ENCODE measurements around the gene IGFL3.
"Not testable (repeated sequence)": the region's sequence is repeated elsewhere in the genome, so short reads cannot be mapped to it uniquely, and the experiment has no call there.

IGFL3 gene

DNA sequence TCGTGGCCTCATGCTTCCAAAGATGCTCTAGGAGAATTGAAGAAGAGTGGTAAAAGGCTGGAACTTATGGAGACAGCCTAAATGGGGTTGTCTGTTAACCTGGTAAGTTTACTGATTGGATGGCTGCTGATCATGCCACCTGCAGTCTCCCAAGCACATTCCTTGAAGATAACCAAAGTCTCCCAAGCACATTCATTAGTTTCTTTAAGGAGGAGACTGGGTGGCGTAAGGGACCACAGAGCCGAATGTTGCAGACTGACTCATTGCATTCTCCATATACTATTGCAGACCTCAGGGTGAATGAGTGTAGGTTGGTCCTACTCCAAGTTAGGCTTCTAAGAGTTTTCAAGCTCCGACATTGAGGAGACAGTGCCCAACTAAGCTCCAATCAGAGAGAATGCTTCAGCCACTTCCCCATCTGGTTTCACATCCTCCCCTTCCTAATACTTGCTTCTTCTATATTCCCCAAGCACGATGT, at the start of gene IGFL3:
IGFL3 (minus strand) TSS at position 51 of the 478 bp plus-strand sequence; CDS start at position 12, 39 bp downstream.
- Histone ChIP-seq H3K9me2 (replicated peaks; ENCODE audit: insufficient read depth, low read length) (no peaks in the 10 kb centered on the region), H3K4me1 (ENCODE audit: low read length) (no peaks in the 10 kb centered on the region), H3K9me3 (replicated peaks; ENCODE audit: insufficient read depth, low read length) (no peaks in the 10 kb centered on the region), H3K4me3 (ENCODE audit: low read length) (no peak within 1 kb of the TSS), H4K20me1 (ENCODE audit: insufficient read depth, low read length) (no peaks in the 10 kb centered on the region), H3K27ac (ENCODE audit: low read length) (no peak within 1 kb of the TSS), H3K4me2 (ENCODE audit: low read depth, low read length) (no peak within 1 kb of the TSS), H3K27me3 (replicated peaks; ENCODE audit: insufficient read depth, low read length) (peaks cover 72% of the 10 kb centered on the region), H3K79me2 (ENCODE audit: low read length) (no peaks in the 10 kb centered on the region), H3K36me3 (replicated peaks; ENCODE audit: insufficient read depth, low read length) (no peaks in the 10 kb centered on the region), H2AFZ (ENCODE audit: low read length) (no peak within 1 kb of the TSS), H3F3A (ENCODE audit: insufficient read depth, low read length) (no peaks in the 10 kb centered on the region), H3K9ac (ENCODE audit: low read length) (no peak within 1 kb of the TSS)
- no peak for TF ChIP-seq EZH2phosphoT487 (IDR thresholded peaks at IDR 0.05; ENCODE audit: low read length)
- TF ChIP-seq EZH2 (optimal IDR thresholded peaks at IDR 0.05; ENCODE audit: low read depth, low read length), result no peak
- TF ChIP-seq, protein P1, sequence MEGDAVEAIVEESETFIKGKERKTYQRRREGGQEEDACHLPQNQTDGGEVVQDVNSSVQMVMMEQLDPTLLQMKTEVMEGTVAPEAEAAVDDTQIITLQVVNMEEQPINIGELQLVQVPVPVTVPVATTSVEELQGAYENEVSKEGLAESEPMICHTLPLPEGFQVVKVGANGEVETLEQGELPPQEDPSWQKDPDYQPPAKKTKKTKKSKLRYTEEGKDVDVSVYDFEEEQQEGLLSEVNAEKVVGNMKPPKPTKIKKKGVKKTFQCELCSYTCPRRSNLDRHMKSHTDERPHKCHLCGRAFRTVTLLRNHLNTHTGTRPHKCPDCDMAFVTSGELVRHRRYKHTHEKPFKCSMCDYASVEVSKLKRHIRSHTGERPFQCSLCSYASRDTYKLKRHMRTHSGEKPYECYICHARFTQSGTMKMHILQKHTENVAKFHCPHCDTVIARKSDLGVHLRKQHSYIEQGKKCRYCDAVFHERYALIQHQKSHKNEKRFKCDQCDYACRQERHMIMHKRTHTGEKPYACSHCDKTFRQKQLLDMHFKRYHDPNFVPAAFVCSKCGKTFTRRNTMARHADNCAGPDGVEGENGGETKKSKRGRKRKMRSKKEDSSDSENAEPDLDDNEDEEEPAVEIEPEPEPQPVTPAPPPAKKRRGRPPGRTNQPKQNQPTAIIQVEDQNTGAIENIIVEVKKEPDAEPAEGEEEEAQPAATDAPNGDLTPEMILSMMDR (IDR thresholded peaks at IDR 0.05; ENCODE audit: low read length), result no peak
- DNase-seq, result no peak

DNA sequence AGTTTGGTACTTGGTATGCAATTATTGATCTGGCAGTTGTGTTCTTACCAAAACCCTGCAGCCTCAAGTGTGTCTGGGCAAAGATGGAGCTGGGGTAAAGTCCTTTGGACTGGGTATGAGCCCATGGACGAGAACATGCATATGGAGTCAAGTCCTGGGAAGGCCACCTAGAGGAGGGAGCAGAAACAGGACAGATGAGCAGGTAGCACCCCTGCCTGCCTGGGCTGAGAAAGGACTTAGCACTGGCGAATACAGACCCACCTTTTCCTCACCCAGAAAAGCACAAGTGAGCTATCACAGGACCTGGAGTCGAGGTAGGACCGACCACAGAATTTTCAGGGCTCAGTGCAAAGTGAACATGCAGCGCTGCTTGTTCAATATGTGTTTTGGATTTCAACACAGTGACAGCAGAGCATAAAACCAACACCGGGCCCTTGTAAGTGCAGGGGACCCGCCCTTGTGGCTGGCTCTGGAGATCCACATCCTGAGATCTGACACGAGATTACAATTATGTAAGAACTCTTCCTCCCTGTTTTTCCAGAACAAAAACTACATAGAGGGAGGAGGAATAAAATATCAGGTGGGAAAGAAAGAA, 49.5 kb upstream of the IGFL3 start:
- Histone ChIP-seq H3K9me3 (replicated peaks; ENCODE audit: insufficient read depth, low read length) (no peaks in the 10 kb centered on the region), H3K4me1 (ENCODE audit: low read length) (no peaks in the 10 kb centered on the region), H2AFZ (ENCODE audit: low read length) (no peak overlapping the region), H3K79me2 (ENCODE audit: low read length) (no peaks in the 10 kb centered on the region), H3K27me3 (replicated peaks; ENCODE audit: insufficient read depth, low read length) (peaks cover 56% of the 10 kb centered on the region), H4K20me1 (ENCODE audit: insufficient read depth, low read length) (no peaks in the 10 kb centered on the region), H3K27ac (ENCODE audit: low read length) (no peak overlapping the region), H3K9ac (ENCODE audit: low read length) (no peak overlapping the region), H3F3A (ENCODE audit: insufficient read depth, low read length) (no peaks in the 10 kb centered on the region), H3K36me3 (replicated peaks; ENCODE audit: insufficient read depth, low read length) (no peaks in the 10 kb centered on the region), H3K4me3 (ENCODE audit: low read length) (no peak overlapping the region), H3K4me2 (ENCODE audit: low read depth, low read length) (no peak overlapping the region), H3K9me2 (replicated peaks; ENCODE audit: insufficient read depth, low read length) (no peaks in the 10 kb centered on the region)
- no peak for DNase-seq
- TF ChIP-seq EZH2phosphoT487 (IDR thresholded peaks at IDR 0.05; ENCODE audit: low read length), result no peak
- TF ChIP-seq, protein P1 (IDR thresholded peaks at IDR 0.05; ENCODE audit: low read length), result no peak
- no peak for TF ChIP-seq EZH2 (optimal IDR thresholded peaks at IDR 0.05; ENCODE audit: low read depth, low read length)

DNA sequence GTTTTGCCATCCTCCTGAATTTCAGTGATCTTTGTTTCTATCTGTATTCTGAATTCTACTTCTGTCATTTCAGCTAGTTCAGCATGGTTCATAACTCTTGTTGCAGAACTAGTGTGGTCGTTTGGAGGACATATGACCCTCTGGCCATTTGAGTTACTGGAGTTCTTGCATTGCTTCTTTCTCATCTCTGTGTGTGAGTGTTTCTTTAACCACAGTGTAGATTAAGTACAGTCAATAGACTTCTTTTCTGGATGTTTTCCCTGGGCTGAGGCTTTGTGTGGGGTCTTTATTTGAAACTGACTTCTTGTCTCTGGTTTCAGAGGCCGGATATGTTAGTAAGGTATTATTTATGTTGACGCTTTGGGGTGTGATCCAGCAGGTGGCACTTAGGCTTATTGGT, 38.2 kb upstream of the IGFL3 start:
- no peak for DNase-seq
- TF ChIP-seq EZH2phosphoT487 (IDR thresholded peaks at IDR 0.05; ENCODE audit: low read length), result no peak
- no peak for TF ChIP-seq EZH2 (optimal IDR thresholded peaks at IDR 0.05; ENCODE audit: low read depth, low read length)
- H3K4me2 ChIP-seq (ENCODE audit: low read depth, low read length), result no peak overlapping the region
- no peaks in the 10 kb centered on the region for H4K20me1 ChIP-seq (ENCODE audit: insufficient read depth, low read length)
- H3K79me2 ChIP-seq (ENCODE audit: low read length), result no peaks in the 10 kb centered on the region
- no peak overlapping the region for H3K27ac ChIP-seq (ENCODE audit: low read length)
- peaks cover 20% of the 10 kb centered on the region; the same call in 1 of the 2 replicates for H3K27me3 ChIP-seq (replicated peaks; ENCODE audit: insufficient read depth, low read length)
- H2AFZ ChIP-seq (ENCODE audit: low read length), result no peak overlapping the region
- H3K9me2 ChIP-seq (replicated peaks; ENCODE audit: insufficient read depth, low read length), result no peaks in the 10 kb centered on the region
- H3K4me1 ChIP-seq (ENCODE audit: low read length), result no peaks in the 10 kb centered on the region
- H3K4me3 ChIP-seq (ENCODE audit: low read length), result no peak overlapping the region
- H3K9ac ChIP-seq (ENCODE audit: low read length), result no peak overlapping the region
- H3F3A ChIP-seq (ENCODE audit: insufficient read depth, low read length), result no peaks in the 10 kb centered on the region
- H3K9me3 ChIP-seq (replicated peaks; ENCODE audit: insufficient read depth, low read length), result no peaks in the 10 kb centered on the region
- H3K36me3 ChIP-seq (replicated peaks; ENCODE audit: insufficient read depth, low read length), result no peaks in the 10 kb centered on the region

DNA sequence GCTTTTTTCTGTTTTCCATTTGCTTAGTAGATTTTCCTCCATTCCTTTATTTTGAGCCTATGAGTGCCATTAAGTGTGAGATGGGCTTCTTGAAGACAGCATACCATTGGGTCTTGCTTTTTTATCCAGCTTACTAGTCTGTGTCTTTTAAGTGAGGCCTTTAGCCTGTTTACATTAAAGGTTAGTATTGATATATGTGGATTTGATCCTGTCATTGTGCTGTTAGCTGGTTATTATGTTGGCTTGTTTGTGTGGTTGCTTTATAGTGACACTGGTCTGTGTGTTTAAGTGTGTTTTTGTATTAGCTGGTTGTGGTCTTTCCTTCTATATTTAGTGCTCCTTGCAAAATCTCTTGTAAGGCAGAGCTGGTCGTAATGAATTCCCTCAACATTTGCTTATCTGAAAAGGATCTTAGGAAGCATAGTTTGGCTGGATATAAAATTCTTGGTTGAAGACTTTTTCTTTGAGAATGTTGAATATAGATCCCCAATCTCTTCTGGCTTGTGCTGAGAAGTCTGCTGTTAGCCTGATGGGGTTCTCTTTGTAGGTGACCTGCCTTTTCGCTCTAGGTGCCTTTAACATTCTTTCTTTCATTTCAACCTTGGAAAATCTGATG, 37.3 kb upstream of the IGFL3 start:
- not testable (repeated sequence) for H3K79me2 ChIP-seq (ENCODE audit: low read length); H3K27ac ChIP-seq (ENCODE audit: low read length); H2AFZ ChIP-seq (ENCODE audit: low read length); DNase-seq; H3K9me3 ChIP-seq (replicated peaks; ENCODE audit: insufficient read depth, low read length); H3K9me2 ChIP-seq (replicated peaks; ENCODE audit: insufficient read depth, low read length); H3K4me3 ChIP-seq (ENCODE audit: low read length); H3K4me1 ChIP-seq (ENCODE audit: low read length); H3K9ac ChIP-seq (ENCODE audit: low read length); H3K4me2 ChIP-seq (ENCODE audit: low read depth, low read length); H3K36me3 ChIP-seq (replicated peaks; ENCODE audit: insufficient read depth, low read length); H4K20me1 ChIP-seq (ENCODE audit: insufficient read depth, low read length); H3F3A ChIP-seq (ENCODE audit: insufficient read depth, low read length)
- H3K27me3 ChIP-seq (replicated peaks; ENCODE audit: insufficient read depth, low read length), result peaks cover 24% of the 10 kb centered on the region; the same call in 1 of the 2 replicates

All from MM.1S (cell line).